HG02973 (cell line): ENCODE measurements around the gene CD22.

ENCODE experiments used
- ATAC-seq: cut with Tn5 transposase; IDR thresholded peaks from one replicate; pipeline ENCODE4 v1.9.1; 2021; ENCODE audit warnings: moderate library complexity; ENCODE audit not compliant: unreplicated experiment

CD22 gene

GRCh38 chr19:35313587-35313986 is 15.4 kb upstream of the CD22 start:
- no peak for ATAC-seq

GRCh38 chr19:35314031-35314430 is 15.0 kb upstream of the CD22 start:
- no peak for ATAC-seq

- ATAC-seq: no peak
Observed at GRCh38 chr19:35314858-35315470, 14.0 kb upstream of the CD22 start.

- no peak for ATAC-seq
Observed at GRCh38 chr19:35315883-35316282, 13.1 kb upstream of the CD22 start.

- no peak for ATAC-seq
Observed at GRCh38 chr19:35316560-35316959, 12.4 kb upstream of the CD22 start.

GRCh38 chr19:35317464-35318043 is 11.4 kb upstream of the CD22 start:
- ATAC-seq: no peak

GRCh38 chr19:35318679-35319448 is 10.1 kb upstream of the CD22 start:
- ATAC-seq: no peak

GRCh38 chr19:35320065-35320713 is 8.8 kb upstream of the CD22 start:
- ATAC-seq: no peak

- no peak for ATAC-seq
Observed at GRCh38 chr19:35321291-35321690, 7.7 kb upstream of the CD22 start.

GRCh38 chr19:35322014-35322413 is 7.0 kb upstream of the CD22 start:
- no peak for ATAC-seq

GRCh38 chr19:35327642-35328041 is 1.3 kb upstream of the CD22 start:
- ATAC-seq: no peak

GRCh38 chr19:35329323-35329722 is 336 bp downstream of the CD22 start:
- ATAC-seq: no peak

- no peak for ATAC-seq
Observed at GRCh38 chr19:35330475-35330874, 1.5 kb downstream of the CD22 start.

GRCh38 chr19:35331551-35332214 is 2.7 kb downstream of the CD22 start:
- ATAC-seq: no peak

- ATAC-seq: no peak
Observed at GRCh38 chr19:35332817-35333216, 3.8 kb downstream of the CD22 start.

GRCh38 chr19:35334144-35334753 is 5.3 kb downstream of the CD22 start:
- ATAC-seq: no peak

- ATAC-seq: no peak
Observed at GRCh38 chr19:35336166-35336955, 7.4 kb downstream of the CD22 start.

- no peak for ATAC-seq
Observed at GRCh38 chr19:35337097-35337983, 8.4 kb downstream of the CD22 start.

- no peak for ATAC-seq
Observed at GRCh38 chr19:35337984-35338296, 9.0 kb downstream of the CD22 start.
